NCI-H2171 treated with DMSO at 0.1 percent for 48 hours (cell line): ENCODE data around the gene MAP3K12.
"Not testable (repeated sequence)": the region's sequence is repeated elsewhere in the genome, so short reads cannot be mapped to it uniquely, and the experiment has no call there.

ENCODE experiments used
- DNase-seq: peaks from one replicate; lab custom pipeline; 2025; lab: John Stamatoyannopoulos, UW

The MAP3K12 gene

DNA sequence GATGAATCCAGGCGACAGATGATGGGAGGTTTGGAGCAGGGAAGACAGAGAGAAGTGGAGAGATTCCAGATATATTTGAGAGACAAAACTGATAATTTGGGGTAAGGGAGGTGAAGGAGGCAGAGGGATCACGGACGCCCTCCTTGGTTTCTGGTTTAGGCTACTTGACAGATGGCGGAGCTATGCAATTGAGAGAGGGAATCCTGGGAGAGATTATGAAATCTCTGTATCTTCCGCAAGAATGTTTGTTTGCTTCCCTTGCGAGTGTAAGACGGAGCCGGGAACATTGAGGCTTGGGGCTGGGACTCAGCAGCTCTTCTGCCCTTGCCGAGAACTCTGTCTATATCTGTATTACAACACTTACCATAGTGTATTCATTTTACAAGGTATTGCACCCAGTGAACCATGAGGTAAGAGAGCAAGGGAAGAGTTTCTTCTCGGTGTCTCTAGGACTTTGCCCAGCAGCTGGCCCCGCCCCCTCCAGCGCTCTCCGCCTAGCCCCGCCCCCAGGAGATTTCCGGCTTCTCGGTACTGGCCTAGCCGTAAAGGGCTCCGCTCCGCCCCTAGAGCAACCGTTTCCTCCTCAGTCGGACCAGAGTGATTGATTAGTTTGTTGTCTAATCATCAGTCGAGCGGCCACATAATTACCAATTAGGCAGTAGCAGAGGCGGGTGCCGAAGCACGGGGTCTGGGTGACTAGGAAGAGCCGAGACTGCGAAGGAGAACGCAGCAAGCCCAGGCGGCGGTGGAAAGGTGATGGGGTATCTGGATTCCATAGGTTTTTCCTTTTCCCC lies 58.0 kb downstream of the MAP3K12 start, which contains the start of gene PRR13:
Gene PRR13 (plus strand): TSS at position 695 of the 794 bp plus-strand sequence. CDS start 981 bp downstream, outside the sequence.
- peak; percentile 100 for DNase-seq

DNA sequence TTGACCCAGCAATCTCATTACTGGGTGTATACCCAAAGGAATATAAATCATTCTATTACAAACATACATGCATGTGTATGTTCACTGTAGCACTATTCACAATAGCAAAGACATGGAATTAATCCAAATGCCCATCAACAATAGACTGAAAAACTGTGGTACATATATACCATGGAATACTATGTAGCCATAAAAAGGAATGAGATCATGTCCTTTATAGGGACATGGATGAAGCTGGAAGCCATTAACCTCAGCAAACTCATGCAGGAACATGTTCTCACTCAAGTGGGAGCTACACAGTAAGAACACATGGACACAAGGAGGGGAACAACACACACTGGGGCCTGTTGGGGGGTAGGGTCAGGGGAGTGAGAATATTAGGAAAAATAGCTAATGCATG lies 59.7 kb downstream of the MAP3K12 start:
- not testable (repeated sequence) for DNase-seq

DNA sequence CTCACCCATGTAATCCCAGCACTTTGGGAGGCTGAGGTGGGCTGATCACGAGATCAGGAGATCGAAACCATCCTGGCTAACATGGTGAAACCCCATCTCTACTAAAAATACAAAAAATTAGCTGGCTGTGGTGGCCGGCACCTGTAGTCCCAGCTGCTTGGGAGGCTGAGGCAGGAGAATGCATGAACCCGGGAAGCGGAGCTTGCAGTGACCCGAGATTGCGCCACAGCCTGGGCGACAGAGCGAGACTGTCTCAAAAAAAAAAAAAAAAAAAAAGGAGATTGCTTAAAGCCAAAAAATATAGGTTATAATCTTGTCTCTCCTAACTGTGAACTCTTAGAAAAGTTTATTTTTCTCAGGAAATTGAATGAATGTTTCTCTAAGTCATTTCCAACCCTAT lies 63.9 kb downstream of the MAP3K12 start:
- DNase-seq = not testable (repeated sequence)

DNA sequence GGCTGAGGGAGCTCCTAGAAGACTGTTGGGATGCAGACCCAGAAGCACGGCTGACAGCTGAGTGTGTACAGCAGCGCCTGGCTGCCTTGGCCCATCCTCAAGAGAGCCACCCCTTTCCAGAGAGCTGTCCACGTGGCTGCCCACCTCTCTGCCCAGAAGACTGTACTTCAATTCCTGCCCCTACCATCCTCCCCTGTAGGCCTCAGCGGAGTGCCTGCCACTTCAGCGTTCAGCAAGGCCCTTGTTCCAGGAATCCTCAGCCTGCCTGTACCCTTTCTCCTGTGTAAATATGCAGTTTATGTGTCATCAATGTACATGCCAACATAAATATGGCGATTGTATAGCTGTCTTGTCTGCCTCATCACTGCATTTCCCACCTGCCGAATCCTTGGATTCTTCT lies 68.1 kb downstream of the MAP3K12 start:
- DNase-seq = no peak

DNA sequence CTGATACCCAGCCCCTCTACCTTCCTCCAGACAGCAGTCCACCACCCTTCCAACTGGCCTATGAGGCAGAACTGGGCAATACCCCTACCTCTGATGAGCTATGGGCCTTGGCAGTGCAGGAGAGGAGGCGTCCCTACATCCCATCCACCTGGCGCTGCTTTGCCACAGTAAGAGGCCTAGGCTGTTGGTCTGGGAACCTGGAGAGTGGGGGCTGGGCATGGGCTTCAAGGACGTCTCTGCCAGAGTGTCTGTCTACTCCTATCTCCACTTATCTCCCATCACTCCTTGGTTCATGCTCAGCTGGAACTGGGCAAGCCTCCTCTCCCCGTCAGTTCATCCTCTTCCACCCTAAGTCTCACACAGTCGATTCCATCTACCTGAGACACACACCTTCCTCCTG lies 69.1 kb downstream of the MAP3K12 start:
- no peak for DNase-seq
